Fibroblast of peridontal ligament (primary cell): ENCODE results near the gene RNF157.
"Not testable (repeated sequence)": the region's sequence is repeated elsewhere in the genome, so short reads cannot be mapped to it uniquely, and the experiment has no call there.

Experiments used
- DNase-seq: peaks from one replicate; pipeline ENCODE4 v3.0.0-alpha.2; 2010; ENCODE audit errors: extremely low read depth

The RNF157 gene

GRCh38 chr17:76234354-76234679 lies 6.0 kb downstream of the RNF157 start:
- DNase-seq: no peak

GRCh38 chr17:76233588-76234353 lies 6.5 kb downstream of the RNF157 start:
- DNase-seq: no peak

DNA sequence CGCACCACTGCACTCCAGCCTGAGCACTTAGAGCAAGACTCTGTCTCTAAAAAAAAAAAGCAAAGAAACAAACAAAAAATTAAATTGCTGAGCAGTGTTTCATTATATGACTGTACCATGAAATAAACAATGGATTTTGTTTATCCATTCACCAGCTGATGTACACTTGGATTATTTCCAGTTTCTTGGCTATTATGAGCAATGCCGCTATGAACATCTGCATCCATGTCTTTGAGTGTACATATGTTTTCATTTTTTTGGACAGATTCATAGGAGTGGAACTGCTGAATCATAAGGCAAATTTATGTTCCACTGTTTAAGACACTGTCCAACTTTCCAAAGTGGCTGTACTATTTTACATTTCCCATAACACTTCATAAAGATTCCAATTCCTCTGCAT lies 8.0 kb downstream of the RNF157 start:
- DNase-seq: peak; percentile 96

GRCh38 chr17:76226749-76227148 lies 13.5 kb downstream of the RNF157 start:
- not testable (repeated sequence) for DNase-seq

DNA sequence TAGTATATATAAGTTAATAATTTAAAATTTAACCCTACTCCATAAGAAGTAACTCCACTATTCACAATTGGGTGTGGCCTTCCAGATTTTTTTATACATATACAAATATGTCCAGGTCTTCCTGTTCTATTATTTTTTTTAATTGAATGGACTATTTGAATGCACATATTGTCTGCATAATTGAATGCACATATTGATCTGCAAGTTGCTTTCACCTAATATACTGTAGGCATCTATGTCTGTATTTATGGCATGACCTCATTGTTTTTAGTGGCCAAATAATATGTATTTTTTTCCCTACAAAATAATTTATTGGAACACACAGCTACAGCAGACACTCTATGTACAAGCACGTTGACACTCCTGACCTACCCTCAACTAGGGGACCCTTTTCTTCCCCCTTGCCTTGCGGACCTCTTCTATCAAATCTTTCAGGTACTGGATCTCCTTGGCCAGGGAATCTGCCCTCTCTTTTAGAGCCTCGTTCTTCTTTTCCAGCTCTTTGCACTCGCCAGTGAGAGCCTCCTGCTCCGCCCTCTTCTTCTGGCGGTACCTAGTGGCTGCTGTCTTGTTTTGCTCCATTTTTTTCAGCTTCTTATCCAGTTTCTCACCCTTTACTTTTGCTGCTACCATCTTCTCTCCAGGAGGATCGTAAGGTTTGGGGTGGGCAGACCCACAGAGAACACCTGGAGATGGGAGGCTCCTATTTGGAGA lies 14.8 kb downstream of the RNF157 start:
- not testable (repeated sequence) for DNase-seq

- DNase-seq: no peak
Observed at GRCh38 chr17:76223802-76224201, 16.5 kb downstream of the RNF157 start.

- no peak for DNase-seq
Observed at GRCh38 chr17:76219670-76220383, 20.5 kb downstream of the RNF157 start.

GRCh38 chr17:76217081-76217480 lies 23.2 kb downstream of the RNF157 start:
- DNase-seq: no peak

GRCh38 chr17:76213491-76213890 lies 26.8 kb downstream of the RNF157 start:
- no peak for DNase-seq

GRCh38 chr17:76208120-76208519 lies 32.2 kb downstream of the RNF157 start:
- DNase-seq: no peak

- DNase-seq: no peak
Observed at GRCh38 chr17:76207275-76208059, 32.8 kb downstream of the RNF157 start.

DNA sequence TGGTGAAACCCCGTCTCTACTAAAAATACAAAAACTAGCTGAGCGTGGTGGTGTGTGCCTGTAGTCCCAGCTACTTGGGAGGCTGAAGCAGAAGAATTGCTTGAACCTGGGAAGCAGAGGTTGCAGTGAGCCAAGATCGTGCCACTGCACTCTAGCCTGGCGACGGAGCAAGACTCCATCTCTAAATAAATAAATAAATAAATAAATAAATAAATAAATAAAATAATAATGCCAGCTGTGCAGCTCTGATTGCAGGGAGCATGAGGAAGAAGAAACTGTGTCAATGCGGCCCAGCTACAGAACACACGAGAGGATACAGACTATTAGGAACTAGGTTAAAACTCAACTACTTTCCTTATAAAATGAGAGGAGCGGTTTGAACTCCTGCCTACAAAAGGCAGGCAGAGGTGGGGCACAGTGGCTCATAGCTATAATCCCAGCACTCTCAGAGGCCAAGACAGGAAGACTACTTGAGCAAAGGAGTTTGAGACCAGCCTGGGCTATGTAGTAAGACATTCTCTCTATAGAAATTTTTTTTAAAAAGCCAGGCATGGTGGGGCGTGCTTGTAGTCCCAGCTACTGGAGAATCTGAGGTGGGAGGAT lies 34.6 kb downstream of the RNF157 start:
- not testable (repeated sequence) for DNase-seq

- DNase-seq: peak; percentile 56
Observed at GRCh38 chr17:76204277-76204676, 36.0 kb downstream of the RNF157 start.

GRCh38 chr17:76200354-76200753 lies 39.9 kb downstream of the RNF157 start:
- DNase-seq: no peak

DNA sequence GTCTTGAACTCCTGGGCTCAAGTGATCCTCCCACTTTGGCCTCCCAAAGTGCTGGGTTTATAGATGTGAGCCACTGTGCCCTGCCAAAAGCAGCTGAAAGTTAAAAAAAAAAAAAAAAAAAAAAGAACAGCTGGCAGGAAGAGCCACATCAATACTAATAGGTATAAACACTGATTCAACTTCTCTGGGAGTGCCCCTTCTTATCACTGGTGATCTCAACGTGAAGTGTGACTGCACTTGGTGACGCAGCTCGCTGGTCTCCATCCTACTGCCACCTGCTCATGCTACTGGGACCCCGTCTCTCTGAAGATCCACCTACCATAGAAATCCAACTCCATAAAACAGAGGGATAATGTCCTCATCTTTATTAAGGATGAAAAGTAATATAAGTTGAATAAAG lies 40.8 kb downstream of the RNF157 start:
- DNase-seq: no peak

DNA sequence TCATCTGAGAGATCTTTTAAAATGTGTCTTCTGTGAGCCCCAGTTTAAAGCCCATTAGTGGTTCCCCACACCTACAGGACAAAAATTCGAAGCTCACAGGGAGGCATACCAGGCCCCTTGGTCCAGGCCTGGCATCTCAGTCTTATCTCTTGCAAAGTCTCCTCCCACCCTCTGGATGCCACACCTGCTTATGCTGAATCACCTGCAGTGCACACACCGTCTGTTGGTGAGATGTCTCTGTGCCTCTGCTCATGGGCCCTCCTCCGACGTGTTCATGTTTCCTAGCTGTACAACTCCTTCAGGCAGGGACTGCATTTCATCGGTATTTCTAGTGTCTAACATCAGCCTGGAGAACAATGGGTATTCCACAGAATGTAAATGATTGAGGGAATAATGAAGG lies 41.6 kb downstream of the RNF157 start:
- DNase-seq: no peak

GRCh38 chr17:76197911-76198310 lies 42.4 kb downstream of the RNF157 start:
- DNase-seq: no peak

GRCh38 chr17:76196675-76197074 lies 43.6 kb downstream of the RNF157 start:
- peak; percentile 22 for DNase-seq

- DNase-seq: no peak
Observed at GRCh38 chr17:76195281-76196096, 44.8 kb downstream of the RNF157 start.

- no peak for DNase-seq
Observed at GRCh38 chr17:76193591-76193990, 46.7 kb downstream of the RNF157 start.

DNA sequence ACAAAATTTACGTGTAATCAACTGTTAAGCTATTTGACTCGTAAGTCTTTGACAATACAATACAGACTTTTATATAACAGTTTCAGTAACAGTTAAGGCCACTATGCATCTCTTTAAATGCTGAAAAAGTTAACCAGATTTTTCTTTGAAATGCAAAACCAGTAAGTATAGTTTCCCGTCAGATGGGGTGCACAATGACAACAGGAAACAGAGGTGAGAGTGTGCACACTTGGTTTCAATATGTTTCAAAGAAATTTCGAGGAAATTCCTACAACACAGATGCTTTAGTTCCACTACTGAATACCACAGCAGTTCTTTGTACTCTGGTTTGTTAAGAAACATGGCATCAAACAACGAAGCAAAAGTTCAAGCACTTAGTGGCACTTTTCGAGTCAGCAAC lies 48.4 kb downstream of the RNF157 start:
- peak; percentile 3 for DNase-seq
